ENCODE data around the gene HCRTR1. TPM values are rescaled to one million over a fixed set of nuclear protein-coding genes. Genes with fewer than 3 reads are reported as not detected.

Gene HCRTR1
- 1 to 10 TPM in 1 of 4 donors, not detected in 3; 1.7 TPM for total RNA-seq

- no peak for TF ChIP-seq CTCF (IDR thresholded peaks at IDR 0.05; ENCODE audit: low read depth)
Observed at GRCh38 chr1:31617218-31617915, at the start of gene HCRTR1. TSS of gene HCRTR1 (plus strand) at chr1:31617689. CDS start at chr1:31619193, 1,504 bp downstream.

GRCh38 chr1:31567956-31568570 lies 49.4 kb upstream of the HCRTR1 start:
- TF ChIP-seq CTCF (IDR thresholded peaks at IDR 0.05; ENCODE audit: low read depth): no peak

GRCh38 chr1:31568895-31569595 lies 48.4 kb upstream of the HCRTR1 start:
- TF ChIP-seq CTCF (IDR thresholded peaks at IDR 0.05; ENCODE audit: low read depth): no peak

- no peak for TF ChIP-seq CTCF (IDR thresholded peaks at IDR 0.05; ENCODE audit: low read depth)
Observed at GRCh38 chr1:31569596-31570173, 47.8 kb upstream of the HCRTR1 start.

- TF ChIP-seq CTCF (IDR thresholded peaks at IDR 0.05; ENCODE audit: low read depth): no peak
Observed at GRCh38 chr1:31570228-31570627, 47.3 kb upstream of the HCRTR1 start.

- TF ChIP-seq CTCF (IDR thresholded peaks at IDR 0.05; ENCODE audit: low read depth): no peak
Observed at GRCh38 chr1:31570906-31571305, 46.6 kb upstream of the HCRTR1 start.
